Fibroblast of peridontal ligament (primary cell): Measurements from ENCODE around the gene ACSS3.
A peak's percentile ranks its signal among the peaks of the same experiment; 100 is the strongest.
"Not testable (repeated sequence)": the region's sequence is repeated elsewhere in the genome, so short reads cannot be mapped to it uniquely, and the experiment has no call there.

Experiments used
- DNase-seq: peaks from one replicate; pipeline ENCODE4 v3.0.0-alpha.2; 2010; ENCODE audit errors: extremely low read depth

Gene ACSS3

DNA sequence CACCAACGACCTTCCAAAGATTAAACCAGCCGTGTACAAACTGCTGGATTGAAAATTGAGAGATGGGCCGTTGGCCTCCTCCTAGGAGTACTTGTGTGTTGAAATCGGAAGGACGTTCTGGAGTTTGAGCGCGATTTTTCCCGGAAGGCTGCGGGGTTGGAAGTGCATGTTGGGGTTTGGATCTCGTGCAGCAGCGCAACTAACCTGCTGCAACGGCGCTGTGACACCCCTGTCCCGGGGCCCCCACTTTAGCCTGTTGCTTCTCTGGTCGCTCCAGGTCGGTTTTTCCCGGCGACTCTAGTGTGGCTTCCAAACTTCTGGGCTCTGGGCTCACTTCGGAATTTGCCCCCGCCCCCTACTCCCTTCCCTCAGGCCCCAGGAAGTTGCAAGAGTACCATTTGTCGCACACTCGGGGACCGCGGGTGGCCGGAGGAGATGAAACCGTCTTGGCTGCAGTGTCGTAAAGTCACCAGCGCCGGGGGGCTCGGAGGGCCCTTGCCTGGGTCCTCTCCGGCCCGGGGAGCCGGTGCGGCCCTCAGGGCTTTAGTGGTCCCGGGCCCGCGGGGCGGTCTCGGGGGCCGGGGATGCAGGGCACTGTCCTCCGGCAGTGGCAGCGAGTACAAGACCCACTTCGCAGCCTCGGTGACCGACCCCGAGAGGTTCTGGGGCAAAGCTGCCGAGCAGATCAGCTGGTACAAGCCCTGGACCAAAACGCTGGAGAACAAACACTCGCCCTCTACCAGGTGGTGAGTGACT lies at the start of gene ACSS3:
Gene ACSS3, plus strand, starts transcription at position 394 of the 756 bp plus-strand sequence. Its CDS starts 42 bp downstream, at position 436.
- peak; percentile 61 for DNase-seq

DNA sequence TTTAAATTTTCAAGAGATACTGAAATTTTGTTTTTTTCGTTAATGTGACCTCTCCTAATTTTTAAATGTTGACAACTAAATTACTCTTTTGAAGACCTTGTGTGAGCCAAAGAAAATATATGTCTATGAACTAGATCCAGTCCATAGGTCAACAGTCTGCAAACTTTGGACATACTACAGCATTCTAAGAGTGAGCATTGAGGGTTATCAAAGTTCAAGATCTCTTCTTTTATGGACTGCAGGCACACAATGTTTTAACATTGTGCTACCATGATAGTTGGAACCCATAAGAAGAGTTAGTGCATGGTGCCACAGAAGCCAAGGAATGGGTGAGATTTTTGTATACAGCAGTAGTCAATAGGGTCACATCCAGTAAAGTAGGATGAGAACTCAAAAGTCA lies 43.0 kb upstream of the ACSS3 start:
- no peak for DNase-seq

GRCh38 chr12:81039231-81039630 lies 38.6 kb upstream of the ACSS3 start:
- no peak for DNase-seq

DNA sequence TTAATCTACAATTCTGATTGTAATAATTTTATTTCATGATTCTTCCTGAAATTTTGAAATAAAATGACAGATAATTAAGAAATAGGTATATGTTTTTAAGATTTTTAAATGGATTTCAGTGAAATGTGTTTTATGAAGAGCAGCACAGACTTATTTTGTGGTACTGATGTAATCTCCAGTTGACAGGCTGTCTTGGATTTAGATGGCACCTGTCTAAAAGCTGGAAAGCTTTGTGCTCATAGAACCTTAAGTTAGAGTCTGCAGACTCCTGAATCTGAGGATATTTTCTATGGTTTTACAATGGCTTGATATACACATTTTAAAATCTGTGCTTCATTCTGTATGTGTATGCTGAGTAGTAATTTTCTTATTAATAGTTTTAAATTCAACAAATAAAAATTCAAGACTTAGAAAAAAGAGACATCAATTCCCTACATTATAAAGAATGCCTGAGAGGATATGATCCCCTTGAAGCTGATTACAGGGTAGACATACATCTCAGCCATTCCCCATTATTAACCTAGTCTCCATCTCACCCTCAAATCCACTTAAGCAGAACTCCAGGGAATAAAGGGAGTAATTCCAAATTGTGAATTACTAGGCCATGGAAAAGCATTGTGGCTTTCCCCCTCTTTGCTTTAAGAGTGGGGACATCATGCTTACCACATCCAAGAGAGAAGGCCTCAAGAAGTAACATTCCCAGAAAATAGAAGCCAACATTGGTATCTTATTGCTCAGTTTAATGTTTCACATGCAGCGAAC lies 33.7 kb upstream of the ACSS3 start:
- no peak for DNase-seq

GRCh38 chr12:81064971-81065370 lies 12.9 kb upstream of the ACSS3 start:
- not testable (repeated sequence) for DNase-seq

DNA sequence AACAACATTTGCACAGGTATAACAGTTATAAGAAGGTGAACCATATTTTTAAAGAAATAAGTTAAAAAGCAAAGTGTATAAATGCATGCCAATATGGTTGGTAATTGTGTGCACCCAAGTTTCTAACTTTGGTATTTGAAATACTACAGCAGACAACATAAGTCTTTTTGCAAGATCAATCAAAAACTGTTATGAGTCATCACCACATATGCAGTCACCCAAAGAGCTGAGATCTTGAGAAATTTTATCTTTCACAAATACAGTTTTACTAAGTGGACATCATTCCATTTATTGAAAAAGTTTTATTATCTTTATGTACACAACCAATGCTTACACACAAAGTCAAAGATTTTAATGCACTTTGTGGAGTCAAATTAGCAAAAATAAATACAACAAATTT lies 7.0 kb upstream of the ACSS3 start:
- peak; percentile 26 for DNase-seq

GRCh38 chr12:81075539-81075938 lies 2.3 kb upstream of the ACSS3 start:
- DNase-seq: no peak

- DNase-seq: peak; percentile 64
These were observed 572 bp upstream of the ACSS3 start for GRCh38 chr12:81077329-81077685.

DNA sequence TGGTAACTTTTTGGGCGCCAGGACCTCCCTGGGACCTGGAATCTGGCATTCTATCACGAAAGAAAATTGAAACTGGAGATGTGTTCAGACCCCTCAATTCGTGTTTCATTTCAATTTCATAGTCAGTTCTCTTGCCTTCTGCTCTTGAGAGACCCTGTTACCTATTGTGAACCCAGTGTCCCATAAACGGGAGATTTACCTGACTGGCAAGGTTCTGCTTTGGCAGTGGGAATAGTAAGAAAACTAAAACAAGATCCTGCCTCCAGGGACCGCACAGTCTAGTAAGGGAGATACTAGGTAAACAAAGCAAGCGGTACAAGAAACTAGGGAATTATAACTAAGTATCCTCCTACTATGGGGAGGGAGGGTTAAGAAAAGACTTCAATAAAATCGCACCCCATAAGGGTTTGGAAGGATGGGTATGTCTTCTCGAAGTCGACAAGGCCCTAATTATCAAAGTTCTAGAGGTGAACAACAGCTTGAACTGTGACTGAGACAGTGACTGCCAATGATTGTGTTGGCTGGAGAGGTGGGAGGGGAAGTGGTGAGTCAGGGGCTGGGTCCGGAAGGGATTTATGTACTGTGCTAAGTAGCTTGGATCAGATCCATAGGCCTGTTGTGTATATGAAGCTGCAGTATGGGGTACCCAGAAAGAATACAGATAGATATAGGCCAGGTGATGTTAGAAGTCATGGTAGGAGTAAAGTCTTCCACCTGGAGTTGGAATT lies 754 bp downstream of the ACSS3 start:
- peak; percentile 63 for DNase-seq

GRCh38 chr12:81079280-81080076 lies 1.6 kb downstream of the ACSS3 start:
- peak; percentile 6 for DNase-seq

GRCh38 chr12:81080431-81080983 lies 2.6 kb downstream of the ACSS3 start:
- DNase-seq: peak; percentile 94

GRCh38 chr12:81081726-81082125 lies 3.8 kb downstream of the ACSS3 start:
- no peak for DNase-seq

- no peak for DNase-seq
These were observed 5.1 kb downstream of the ACSS3 start for GRCh38 chr12:81083018-81083417.

- DNase-seq: no peak
These were observed 6.1 kb downstream of the ACSS3 start for GRCh38 chr12:81083906-81084513.

GRCh38 chr12:81084811-81085350 lies 7.0 kb downstream of the ACSS3 start:
- DNase-seq: peak; percentile 31

GRCh38 chr12:81085832-81086231 lies 8.0 kb downstream of the ACSS3 start:
- no peak for DNase-seq

DNA sequence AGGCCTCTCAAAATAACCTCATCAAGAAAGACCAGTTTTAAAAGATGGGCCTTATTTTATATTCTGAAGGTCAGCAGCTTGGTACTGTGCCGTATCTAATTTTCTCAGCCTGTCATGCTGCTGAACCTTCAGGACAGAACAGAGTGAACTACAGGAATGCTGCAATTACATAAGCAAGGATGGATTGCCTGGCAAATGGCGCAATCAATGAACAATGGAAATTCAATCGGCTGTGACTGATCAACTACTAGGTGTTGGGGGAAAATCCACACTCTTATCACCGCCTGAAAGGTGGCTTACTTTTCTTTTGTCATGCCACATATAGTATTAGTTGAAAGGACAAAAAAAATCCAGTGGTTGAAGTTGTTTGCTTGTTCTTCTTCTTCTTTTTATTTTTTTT lies 8.5 kb downstream of the ACSS3 start:
- DNase-seq: no peak

DNA sequence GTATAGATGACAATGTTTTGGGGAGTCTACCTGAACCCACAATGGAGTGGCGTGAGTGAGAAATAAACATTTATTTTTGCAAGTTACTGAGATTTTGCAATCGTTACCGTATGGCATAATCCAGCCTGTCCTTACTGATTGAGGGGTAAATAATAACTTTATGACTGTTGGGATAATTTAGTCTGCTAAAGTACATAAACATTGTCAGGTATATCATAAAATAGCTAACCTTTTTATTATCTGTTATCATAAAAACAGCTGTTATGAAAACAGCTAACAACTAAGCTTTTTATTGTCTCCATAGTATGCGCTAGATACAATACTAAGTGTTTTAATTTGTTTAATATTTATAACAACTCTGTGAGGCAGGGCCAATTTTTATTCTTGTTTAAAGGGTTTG lies 10.3 kb downstream of the ACSS3 start:
- no peak for DNase-seq

DNA sequence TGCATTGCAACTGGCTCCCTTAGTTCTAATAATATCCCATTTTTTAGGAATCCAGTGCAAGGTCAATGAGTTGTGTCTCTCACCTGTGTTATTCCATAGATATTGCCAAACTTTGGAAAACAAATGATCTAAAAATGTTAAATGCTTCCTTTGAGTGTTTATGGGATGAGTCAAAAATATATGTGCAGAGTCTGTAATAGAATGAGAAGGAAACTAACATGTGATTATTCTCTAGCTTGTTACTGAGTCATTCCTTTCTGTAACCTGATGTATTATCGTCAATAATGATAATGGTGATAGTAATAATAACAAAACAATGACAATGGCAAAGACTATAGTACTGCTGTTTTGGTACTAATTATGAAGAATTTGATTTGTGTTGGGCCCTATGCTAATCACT lies 11.5 kb downstream of the ACSS3 start:
- no peak for DNase-seq

GRCh38 chr12:81092053-81092452 lies 14.2 kb downstream of the ACSS3 start:
- DNase-seq: no peak
